Hepatocyte (in vitro differentiated cells): Measurements from ENCODE around the gene VIL1.

Source experiments
- EZH2 ChIP-seq: fragments of 200-600 bp; sonication (generic); IDR thresholded peaks from 2 replicates; pipeline ENCODE4 v1.6.1; 2016; ENCODE audit warnings: antibody characterized with exemption, mild to moderate bottlenecking, borderline replicate concordance
- TF ChIP-seq, protein P1 (sequence below): fragments of 200-600 bp; sonication (generic); IDR thresholded peaks from 2 replicates; pipeline ENCODE4 v1.5.1; 2016; ENCODE audit warnings: antibody characterized with exemption, mild to moderate bottlenecking; ENCODE audit not compliant: poor library complexity

DNA sequence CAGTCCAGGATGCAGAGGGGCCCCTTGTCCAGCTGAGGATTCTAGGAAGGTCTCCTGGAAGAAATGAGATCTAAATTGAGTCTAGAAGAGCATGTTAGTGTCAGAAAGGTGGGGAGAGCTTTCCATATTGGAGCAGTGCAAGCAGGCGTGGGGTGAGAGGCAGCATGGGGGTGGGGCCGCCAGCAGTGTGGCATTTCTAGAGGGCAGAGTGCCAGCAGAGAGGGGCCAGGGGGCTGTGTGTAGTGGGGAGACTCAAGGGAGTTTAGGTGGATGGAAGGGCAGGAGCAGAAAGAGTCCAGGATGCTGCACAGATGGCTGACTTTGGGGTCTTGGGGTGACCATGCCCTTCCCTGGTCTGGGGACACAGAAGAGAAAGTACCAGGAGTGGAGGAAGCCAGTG, 2.1 kb downstream of the VIL1 start:
- TF ChIP-seq, protein P1, sequence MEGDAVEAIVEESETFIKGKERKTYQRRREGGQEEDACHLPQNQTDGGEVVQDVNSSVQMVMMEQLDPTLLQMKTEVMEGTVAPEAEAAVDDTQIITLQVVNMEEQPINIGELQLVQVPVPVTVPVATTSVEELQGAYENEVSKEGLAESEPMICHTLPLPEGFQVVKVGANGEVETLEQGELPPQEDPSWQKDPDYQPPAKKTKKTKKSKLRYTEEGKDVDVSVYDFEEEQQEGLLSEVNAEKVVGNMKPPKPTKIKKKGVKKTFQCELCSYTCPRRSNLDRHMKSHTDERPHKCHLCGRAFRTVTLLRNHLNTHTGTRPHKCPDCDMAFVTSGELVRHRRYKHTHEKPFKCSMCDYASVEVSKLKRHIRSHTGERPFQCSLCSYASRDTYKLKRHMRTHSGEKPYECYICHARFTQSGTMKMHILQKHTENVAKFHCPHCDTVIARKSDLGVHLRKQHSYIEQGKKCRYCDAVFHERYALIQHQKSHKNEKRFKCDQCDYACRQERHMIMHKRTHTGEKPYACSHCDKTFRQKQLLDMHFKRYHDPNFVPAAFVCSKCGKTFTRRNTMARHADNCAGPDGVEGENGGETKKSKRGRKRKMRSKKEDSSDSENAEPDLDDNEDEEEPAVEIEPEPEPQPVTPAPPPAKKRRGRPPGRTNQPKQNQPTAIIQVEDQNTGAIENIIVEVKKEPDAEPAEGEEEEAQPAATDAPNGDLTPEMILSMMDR, result no peak
- TF ChIP-seq EZH2, result no peak
